ENCODE measurements around the gene FAM117B.

Gene FAM117B

DNA sequence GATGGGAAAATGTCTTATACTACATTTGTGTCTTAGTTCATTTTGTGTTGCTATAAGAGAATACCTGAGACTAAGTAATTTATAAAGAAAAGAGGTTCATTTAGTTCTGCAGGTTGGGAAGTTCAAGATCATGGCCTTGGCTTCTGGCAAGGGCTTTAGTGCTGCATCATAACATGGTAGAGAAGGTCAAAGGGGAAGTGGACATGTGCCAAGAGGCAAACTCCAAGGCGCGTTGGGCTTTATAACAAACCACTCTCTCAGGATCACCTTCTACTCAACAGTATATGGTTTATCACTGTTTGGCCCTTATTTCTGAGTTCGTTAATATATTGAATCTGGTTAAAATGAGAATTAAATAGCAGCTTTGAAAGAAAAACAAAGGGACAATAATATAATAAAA lies 178.6 kb downstream of the FAM117B start:
- TF ChIP-seq CTCF (IDR thresholded peaks at IDR 0.05; ENCODE audit: insufficient read depth, low read length) (no peak), GABPA (IDR thresholded peaks at IDR 0.05; ENCODE audit: low read depth) (no peak), POLR2AphosphoS5 (IDR thresholded peaks at IDR 0.05; ENCODE audit: low read depth) (no peak), SPI1 (IDR thresholded peaks at IDR 0.05; ENCODE audit: borderline replicate concordance, low read depth) (no peak)
- TF ChIP-seq, protein P1, sequence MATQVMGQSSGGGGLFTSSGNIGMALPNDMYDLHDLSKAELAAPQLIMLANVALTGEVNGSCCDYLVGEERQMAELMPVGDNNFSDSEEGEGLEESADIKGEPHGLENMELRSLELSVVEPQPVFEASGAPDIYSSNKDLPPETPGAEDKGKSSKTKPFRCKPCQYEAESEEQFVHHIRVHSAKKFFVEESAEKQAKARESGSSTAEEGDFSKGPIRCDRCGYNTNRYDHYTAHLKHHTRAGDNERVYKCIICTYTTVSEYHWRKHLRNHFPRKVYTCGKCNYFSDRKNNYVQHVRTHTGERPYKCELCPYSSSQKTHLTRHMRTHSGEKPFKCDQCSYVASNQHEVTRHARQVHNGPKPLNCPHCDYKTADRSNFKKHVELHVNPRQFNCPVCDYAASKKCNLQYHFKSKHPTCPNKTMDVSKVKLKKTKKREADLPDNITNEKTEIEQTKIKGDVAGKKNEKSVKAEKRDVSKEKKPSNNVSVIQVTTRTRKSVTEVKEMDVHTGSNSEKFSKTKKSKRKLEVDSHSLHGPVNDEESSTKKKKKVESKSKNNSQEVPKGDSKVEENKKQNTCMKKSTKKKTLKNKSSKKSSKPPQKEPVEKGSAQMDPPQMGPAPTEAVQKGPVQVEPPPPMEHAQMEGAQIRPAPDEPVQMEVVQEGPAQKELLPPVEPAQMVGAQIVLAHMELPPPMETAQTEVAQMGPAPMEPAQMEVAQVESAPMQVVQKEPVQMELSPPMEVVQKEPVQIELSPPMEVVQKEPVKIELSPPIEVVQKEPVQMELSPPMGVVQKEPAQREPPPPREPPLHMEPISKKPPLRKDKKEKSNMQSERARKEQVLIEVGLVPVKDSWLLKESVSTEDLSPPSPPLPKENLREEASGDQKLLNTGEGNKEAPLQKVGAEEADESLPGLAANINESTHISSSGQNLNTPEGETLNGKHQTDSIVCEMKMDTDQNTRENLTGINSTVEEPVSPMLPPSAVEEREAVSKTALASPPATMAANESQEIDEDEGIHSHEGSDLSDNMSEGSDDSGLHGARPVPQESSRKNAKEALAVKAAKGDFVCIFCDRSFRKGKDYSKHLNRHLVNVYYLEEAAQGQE (IDR thresholded peaks at IDR 0.05; ENCODE audit: insufficient replicate concordance, low read depth) = no peak
- Histone ChIP-seq H3K4me3 (replicated peaks; ENCODE audit: insufficient read depth, low read length) (no peak overlapping the region), H3K27ac (replicated peaks) (no peak overlapping the region), H3K27me3 (ENCODE audit: insufficient read depth, poor library complexity, severe bottlenecking) (no peaks in the 10 kb centered on the region)
- DNase-seq (ENCODE audit: low read depth in 1 of 2, low spot score in 1 of 2) = no peak

DNA sequence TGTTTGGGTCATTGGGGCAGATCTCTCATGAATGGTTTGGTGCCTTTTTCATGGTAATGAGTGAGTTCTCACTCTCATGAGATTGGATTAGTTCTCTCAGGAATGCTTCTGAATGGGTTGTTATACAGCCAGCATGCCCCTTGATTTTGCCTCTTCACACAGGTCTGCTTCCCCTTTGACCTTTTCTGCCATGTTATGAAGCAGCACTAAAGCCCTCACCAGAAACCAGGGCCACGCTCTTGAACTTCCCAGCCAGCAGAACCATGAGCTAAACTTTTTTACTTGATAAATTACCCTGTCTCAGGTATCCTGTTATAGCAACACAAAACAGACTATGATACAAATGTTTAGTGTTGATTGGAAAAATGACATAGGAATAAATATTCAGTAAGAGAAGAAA lies 179.5 kb downstream of the FAM117B start:
- no peak overlapping the region for H3K4me3 ChIP-seq (replicated peaks; ENCODE audit: insufficient read depth, low read length)
- H3K27me3 ChIP-seq (ENCODE audit: insufficient read depth, poor library complexity, severe bottlenecking) = no peaks in the 10 kb centered on the region
- TF ChIP-seq, protein P1 (IDR thresholded peaks at IDR 0.05; ENCODE audit: insufficient replicate concordance, low read depth) = no peak
- TF ChIP-seq SPI1 (IDR thresholded peaks at IDR 0.05; ENCODE audit: borderline replicate concordance, low read depth) = no peak
- TF ChIP-seq POLR2AphosphoS5 (IDR thresholded peaks at IDR 0.05; ENCODE audit: low read depth) = no peak
- no peak overlapping the region for H3K27ac ChIP-seq (replicated peaks)
- no peak for DNase-seq (ENCODE audit: low read depth in 1 of 2, low spot score in 1 of 2)

DNA sequence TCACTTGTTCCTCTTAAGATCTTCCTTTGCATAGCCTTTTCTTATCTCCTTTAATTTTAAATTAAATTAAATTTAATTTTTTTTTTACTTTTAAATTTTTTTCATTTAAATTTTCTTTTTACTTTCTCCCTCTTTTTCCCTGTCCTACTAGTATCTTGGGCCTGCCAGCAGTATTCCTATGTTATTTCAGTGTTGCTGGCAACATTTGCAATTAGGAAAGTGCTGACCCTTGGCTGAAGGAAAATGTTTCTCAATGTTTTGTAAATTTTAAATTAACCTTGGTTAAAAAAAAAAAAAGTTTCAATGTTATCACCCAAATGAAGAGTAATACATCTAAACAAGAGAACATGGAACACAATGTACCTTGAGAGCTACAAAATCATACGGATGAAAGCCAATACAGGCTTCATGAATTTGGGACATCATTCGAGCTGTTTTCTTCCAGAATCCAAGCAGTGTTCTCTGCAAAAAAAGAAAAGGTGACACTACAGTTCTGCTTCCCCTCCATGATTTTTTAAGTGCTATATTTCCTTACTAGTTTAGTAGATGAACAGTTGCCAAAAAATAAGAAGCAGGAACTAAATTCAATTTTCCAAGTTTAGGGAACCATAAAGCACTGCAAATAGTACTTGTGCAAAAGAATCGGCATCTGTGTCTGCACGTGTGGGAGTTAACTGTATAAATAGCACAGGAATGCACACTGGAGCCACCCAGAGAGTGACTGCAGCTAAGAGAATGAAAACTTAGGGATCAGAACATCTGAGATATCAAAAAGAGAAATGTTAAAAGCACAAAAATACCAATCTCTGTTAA lies 181.0 kb downstream of the FAM117B start:
- Histone ChIP-seq H3K27ac (replicated peaks) (no peak overlapping the region), H3K4me3 (replicated peaks; ENCODE audit: insufficient read depth, low read length) (no peak overlapping the region), H3K27me3 (ENCODE audit: insufficient read depth, poor library complexity, severe bottlenecking) (no peaks in the 10 kb centered on the region)
- no peak for DNase-seq (ENCODE audit: low read depth in 1 of 2, low spot score in 1 of 2)
- TF ChIP-seq SPI1 (IDR thresholded peaks at IDR 0.05; ENCODE audit: borderline replicate concordance, low read depth) = no peak
- no peak for TF ChIP-seq CTCF (IDR thresholded peaks at IDR 0.05; ENCODE audit: insufficient read depth, low read length)
- no peak for TF ChIP-seq GABPA (IDR thresholded peaks at IDR 0.05; ENCODE audit: low read depth)
- TF ChIP-seq, protein P1 (IDR thresholded peaks at IDR 0.05; ENCODE audit: insufficient replicate concordance, low read depth) = no peak
